Osteoblast (primary cell): ENCODE data around the gene MR1. TPM values are rescaled to one million over a fixed set of nuclear protein-coding genes. Genes with fewer than 3 reads are reported as not detected.

Source experiments
- DNase-seq: peaks from one replicate; pipeline ENCODE4 v3.0.0; 2011; ENCODE audit warnings: low spot score, mixed read lengths; ENCODE audit not compliant: insufficient read length; ENCODE audit errors: missing footprints
- H2AFZ ChIP-seq: 2 replicates; pipeline ENCODE4 v1.6.0; 2011; ENCODE audit warnings: mild to moderate bottlenecking, low read length
- H3K27ac ChIP-seq: 2 replicates; pipeline ENCODE4 v1.5.1; 2011; ENCODE audit warnings: mild to moderate bottlenecking, low read depth, low read length, moderate library complexity
- H3K27me3 ChIP-seq: 2 replicates; pipeline ENCODE4 v1.6.0; 2012; ENCODE audit warnings: mild to moderate bottlenecking, control low read depth, inconsistent platforms, low read length, moderate library complexity; ENCODE audit not compliant: insufficient read depth
- H3K36me3 ChIP-seq: 2 replicates; pipeline ENCODE4 v1.5.1; 2011; ENCODE audit warnings: mild to moderate bottlenecking, low read length, control low read depth, moderate library complexity; ENCODE audit not compliant: insufficient read depth
- H3K4me1 ChIP-seq: 2 replicates; pipeline ENCODE4 v1.5.1; 2011; ENCODE audit warnings: mild to moderate bottlenecking, low read length, control low read depth, moderate library complexity; ENCODE audit not compliant: insufficient read depth
- H3K4me2 ChIP-seq: 2 replicates; pipeline ENCODE4 v1.6.0; 2011; ENCODE audit warnings: mild to moderate bottlenecking, low read length; ENCODE audit not compliant: insufficient read depth
- H3K4me3 ChIP-seq: fragments of 200-600 bp; sonication (generic); 3 replicates; pipeline ENCODE4 v1.5.1; 2012; ENCODE audit warnings: mild to moderate bottlenecking, low read length, inconsistent platforms; ENCODE audit not compliant: insufficient read depth
- H3K79me2 ChIP-seq: 2 replicates; pipeline ENCODE4 v1.6.0; 2012; ENCODE audit warnings: mild to moderate bottlenecking, low read length, control low read depth, inconsistent platforms; ENCODE audit not compliant: insufficient read depth
- H3K9me3 ChIP-seq: 2 replicates; pipeline ENCODE4 v1.5.1; 2011; ENCODE audit warnings: low read depth, low read length, control low read depth
- H4K20me1 ChIP-seq: 2 replicates; pipeline ENCODE4 v1.6.0; 2012; ENCODE audit warnings: mild to moderate bottlenecking, low read length, control low read depth; ENCODE audit not compliant: insufficient read depth
- CTCF ChIP-seq: IDR thresholded peaks from 2 replicates; pipeline ENCODE4 v1.5.1; 2011; ENCODE audit warnings: mild to moderate bottlenecking, low read depth, low read length, moderate library complexity; ENCODE audit errors: extremely low read depth
- total RNA-seq: library from RNA; depleted of rRNA; stranded (reverse); fragments of >200 nt; gene quantifications from 2 replicates; pipeline ENCODE4 v1.2.3, GENCODE V29; 2012

The MR1 gene
- total RNA-seq, 1 donor = 29.3 TPM

DNA sequence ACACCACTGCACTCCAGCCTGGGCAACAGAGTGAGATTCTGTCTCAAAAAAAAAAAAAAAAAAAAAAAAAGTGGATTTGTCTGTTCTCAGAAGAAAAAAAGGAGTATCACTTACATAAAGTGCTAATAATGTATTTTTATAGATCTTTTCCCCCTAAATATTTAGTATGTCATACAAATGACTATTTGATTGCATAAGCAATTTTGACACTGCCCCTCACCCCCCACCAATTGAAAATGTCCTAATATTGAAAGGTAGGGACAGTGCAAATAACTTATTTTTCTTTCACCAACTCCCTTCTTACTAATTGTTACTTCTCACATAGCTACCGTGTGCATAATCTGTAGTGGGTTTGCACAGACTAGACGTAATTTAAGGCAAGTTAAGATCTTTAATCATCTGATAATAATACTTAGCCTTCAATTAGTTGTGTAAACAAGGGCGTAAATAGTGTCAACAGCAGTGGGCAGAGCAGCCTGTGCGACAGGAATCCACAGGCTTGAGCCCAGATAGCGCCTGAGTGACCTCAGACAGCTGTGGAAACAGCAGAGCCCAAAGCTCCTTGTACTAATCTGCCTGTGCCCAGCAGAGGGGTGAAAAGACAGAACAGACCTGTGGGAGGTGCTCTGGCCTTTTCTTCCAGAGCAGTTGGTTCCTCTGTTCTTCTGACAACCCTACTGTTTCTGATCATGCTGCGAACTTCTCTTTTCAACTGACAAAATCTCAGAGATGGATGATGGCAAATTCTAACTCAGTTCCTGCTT is 50.2 kb downstream of the MR1 start:
- DNase-seq = no peak
- Histone ChIP-seq H3K4me3 (no peak overlapping the region), H2AFZ (peak overlapping the region; percentile 16), H3K4me2 (no peak overlapping the region), H3K36me3 (no peaks in the 10 kb centered on the region), H3K27ac (no peak overlapping the region), H3K79me2 (peaks cover 10% of the 10 kb centered on the region), H3K27me3 (no peaks in the 10 kb centered on the region), H3K9me3 (no peaks in the 10 kb centered on the region), H4K20me1 (peaks cover 5% of the 10 kb centered on the region), H3K4me1 (peaks cover 15% of the 10 kb centered on the region)
- peak; percentile 45 for TF ChIP-seq CTCF

DNA sequence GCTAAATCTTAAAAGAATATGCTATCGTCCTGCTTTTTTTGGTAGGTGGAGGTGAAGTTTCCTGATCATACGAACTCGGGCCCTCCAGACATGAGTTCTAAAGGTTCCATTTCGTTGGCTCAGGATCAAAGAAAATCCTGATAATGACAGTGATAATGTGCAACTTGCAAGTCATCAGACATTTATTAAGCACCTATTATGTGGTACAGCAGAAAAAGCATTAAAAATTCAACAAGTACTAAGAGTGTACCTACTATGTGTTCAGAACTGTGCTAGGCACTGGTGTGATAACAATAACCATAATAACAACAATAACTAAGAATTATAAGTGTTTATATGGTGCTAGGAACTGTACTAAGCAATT is 50.8 kb downstream of the MR1 start:
- Histone ChIP-seq H3K9me3 (no peaks in the 10 kb centered on the region), H3K27me3 (no peaks in the 10 kb centered on the region), H3K4me3 (no peak overlapping the region), H3K4me2 (no peak overlapping the region), H3K4me1 (peaks cover 15% of the 10 kb centered on the region), H3K36me3 (no peaks in the 10 kb centered on the region), H3K27ac (no peak overlapping the region), H3K79me2 (peaks cover 15% of the 10 kb centered on the region), H2AFZ (peak overlapping the region; percentile 16), H4K20me1 (peaks cover 9% of the 10 kb centered on the region)
- DNase-seq = no peak
- TF ChIP-seq CTCF = no peak

DNA sequence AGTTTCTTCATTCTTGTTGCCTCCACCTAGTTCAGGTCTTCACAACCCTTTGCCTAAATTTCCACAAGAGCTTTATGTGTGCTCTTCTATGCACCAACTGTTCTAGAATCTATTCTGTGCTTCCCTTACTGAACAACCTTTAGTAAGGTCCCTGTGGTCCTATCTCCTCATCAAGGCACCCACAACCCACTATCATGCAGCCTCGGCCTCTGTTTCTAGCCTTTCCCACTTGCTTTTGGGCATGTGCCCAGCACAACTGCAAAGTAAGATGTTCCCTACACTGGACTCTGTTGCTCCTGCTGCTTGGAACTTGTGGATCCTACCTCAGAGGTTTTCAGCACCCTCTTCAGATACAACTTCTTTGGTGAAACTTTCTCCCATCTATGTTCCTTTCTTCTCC is 52.3 kb downstream of the MR1 start:
- Histone ChIP-seq H4K20me1 (peaks cover 24% of the 10 kb centered on the region), H2AFZ (no peak overlapping the region), H3K4me2 (no peak overlapping the region), H3K27ac (no peak overlapping the region), H3K4me1 (peaks cover 15% of the 10 kb centered on the region), H3K79me2 (peaks cover 30% of the 10 kb centered on the region), H3K36me3 (peaks cover 12% of the 10 kb centered on the region), H3K4me3 (no peak overlapping the region), H3K27me3 (no peaks in the 10 kb centered on the region), H3K9me3 (no peaks in the 10 kb centered on the region)
- no peak for DNase-seq
- no peak for TF ChIP-seq CTCF

- TF ChIP-seq CTCF = no peak
Observed at GRCh38 chr1:181086926-181087325, 53.1 kb downstream of the MR1 start.

More at GRCh38 chr1:181086926-181087325, 53.1 kb downstream of the MR1 start:
- peaks cover 39% of the 10 kb centered on the region for H3K79me2 ChIP-seq
- DNase-seq = peak; percentile 84
- no peak overlapping the region for H3K4me3 ChIP-seq
- H3K4me1 ChIP-seq = peaks cover 22% of the 10 kb centered on the region
- peak overlapping the region; percentile 91 for H3K27ac ChIP-seq
- H3K36me3 ChIP-seq = peaks cover 21% of the 10 kb centered on the region
- no peak overlapping the region for H2AFZ ChIP-seq
- no peaks in the 10 kb centered on the region for H3K9me3 ChIP-seq
- peak overlapping the region; percentile 71 for H3K4me2 ChIP-seq
- H3K27me3 ChIP-seq = no peaks in the 10 kb centered on the region
- peaks cover 33% of the 10 kb centered on the region for H4K20me1 ChIP-seq
